Hepatocyte (in vitro differentiated cells): ENCODE results near the gene NOP10. TPM values are rescaled to one million over a fixed set of nuclear protein-coding genes. Genes with fewer than 3 reads are reported as not detected.

Experiments
- DNase-seq: peaks from one replicate; pipeline ENCODE4 v3.0.0-alpha.2; 2016; ENCODE audit warnings: low spot score
- H2AFZ ChIP-seq: fragments of 200-600 bp; sonication (generic); 2 replicates; pipeline ENCODE4 v1.6.0; 2016; ENCODE audit warnings: antibody characterized with exemption, mild to moderate bottlenecking
- H3K27ac ChIP-seq: fragments of 200-600 bp; sonication (generic); 2 replicates; pipeline ENCODE4 v1.5.1; 2016; ENCODE audit warnings: mild to moderate bottlenecking
- H3K27me3 ChIP-seq: fragments of 200-600 bp; sonication (generic); 2 replicates; pipeline ENCODE4 v1.6.1; 2016
- H3K36me3 ChIP-seq: fragments of 200-600 bp; sonication (generic); replicated peaks from 2 replicates; pipeline ENCODE4 v1.5.1; 2016; ENCODE audit warnings: low read depth; ENCODE audit not compliant: insufficient read depth
- H3K4me1 ChIP-seq: fragments of 200-600 bp; sonication (generic); 2 replicates; pipeline ENCODE4 v1.5.1; 2016; ENCODE audit warnings: mild to moderate bottlenecking, moderate library complexity; ENCODE audit not compliant: insufficient read depth
- H3K4me2 ChIP-seq: fragments of 200-600 bp; sonication (generic); 2 replicates; pipeline ENCODE4 v1.6.0; 2016
- H3K4me3 ChIP-seq: fragments of 200-600 bp; sonication (generic); 2 replicates; pipeline ENCODE4 v1.5.1; 2016; ENCODE audit warnings: mild to moderate bottlenecking
- H3K79me2 ChIP-seq: fragments of 200-600 bp; sonication (generic); 2 replicates; pipeline ENCODE4 v1.6.0; 2017; ENCODE audit warnings: mild to moderate bottlenecking
- H3K9me2 ChIP-seq: fragments of 200-600 bp; sonication (generic); replicated peaks from 2 replicates; pipeline ENCODE4 v1.6.0; 2017; ENCODE audit warnings: mild to moderate bottlenecking; ENCODE audit not compliant: insufficient read depth
- H3K9me3 ChIP-seq: fragments of 200-600 bp; sonication (generic); 2 replicates; pipeline ENCODE4 v1.5.1; 2016; ENCODE audit warnings: low read depth, mild to moderate bottlenecking
- H4K20me1 ChIP-seq: fragments of 200-600 bp; sonication (generic); 2 replicates; pipeline ENCODE4 v1.6.0; 2016; ENCODE audit warnings: mild to moderate bottlenecking; ENCODE audit not compliant: insufficient read depth, poor library complexity, severe bottlenecking
- CTCF ChIP-seq: fragments of 200-600 bp; sonication (generic); IDR thresholded peaks from 2 replicates; pipeline ENCODE4 v1.5.1; 2016; ENCODE audit warnings: antibody characterized with exemption, mild to moderate bottlenecking; ENCODE audit not compliant: poor library complexity
- EZH2 ChIP-seq: fragments of 200-600 bp; sonication (generic); IDR thresholded peaks from 2 replicates; pipeline ENCODE4 v1.6.1; 2016; ENCODE audit warnings: antibody characterized with exemption, mild to moderate bottlenecking, borderline replicate concordance
- EZH2phosphoT487 ChIP-seq: fragments of 200-600 bp; sonication (generic); IDR thresholded peaks from one replicate; pipeline ENCODE4 v1.6.1; 2018; ENCODE audit warnings: antibody characterized with exemption, mild to moderate bottlenecking, low read depth, moderate library complexity; ENCODE audit not compliant: unreplicated experiment, severe bottlenecking
- WGBS: methylation state at CpG from one replicate; pipeline ENCODE4 v1.1.6; 2016; ENCODE audit warnings: low lambda C conversion rate; ENCODE audit errors: missing lambda C conversion rate; 5-methylcytosine and 5-hydroxymethylcytosine counted together
- polyA plus RNA-seq: library from polyadenylated mRNA; unstranded; fragments of >200 nt; fragmentation: Nextera tagmentation; extraction: Ambion mirVana; gene quantifications from 2 replicates; pipeline ENCODE4 v1.2.1, GENCODE V29; 2016
- total RNA-seq: library from RNA; depleted of rRNA; stranded (reverse); fragments of >200 nt; gene quantifications from 2 replicates; pipeline ENCODE4 v1.2.3, GENCODE V29; 2014

Gene NOP10
- total and polyA plus RNA-seq, 2 experiments from 2014 or later, result 284 to 378 TPM

GRCh38 chr15:34329006-34329405, 13.9 kb downstream of the NOP10 start:
- Histone ChIP-seq H3K27ac (no peak overlapping the region), H3K9me3 (no peaks in the 10 kb centered on the region), H3K9me2 (no peaks in the 10 kb centered on the region), H3K4me1 (no peaks in the 10 kb centered on the region), H2AFZ (no peak overlapping the region), H3K27me3 (no peaks in the 10 kb centered on the region), H3K79me2 (no peaks in the 10 kb centered on the region), H3K4me2 (no peak overlapping the region), H4K20me1 (no peaks in the 10 kb centered on the region), H3K36me3 (no peaks in the 10 kb centered on the region), H3K4me3 (no peak overlapping the region)
- 84% methylated on average over 2 of the region's 2 CpGs for WGBS
- no peak for TF ChIP-seq EZH2phosphoT487
- no peak for TF ChIP-seq CTCF
- TF ChIP-seq EZH2, result no peak
- DNase-seq, result no peak

GRCh38 chr15:34327906-34328305, 15.0 kb downstream of the NOP10 start:
- Histone ChIP-seq H3K4me2 (no peak overlapping the region), H3K9me2 (no peaks in the 10 kb centered on the region), H3K27ac (no peak overlapping the region), H3K4me1 (no peaks in the 10 kb centered on the region), H2AFZ (no peak overlapping the region), H3K9me3 (no peaks in the 10 kb centered on the region), H4K20me1 (no peaks in the 10 kb centered on the region), H3K4me3 (no peak overlapping the region), H3K36me3 (no peaks in the 10 kb centered on the region), H3K27me3 (no peaks in the 10 kb centered on the region), H3K79me2 (no peaks in the 10 kb centered on the region)
- no peak for DNase-seq
- TF ChIP-seq CTCF, result no peak
- TF ChIP-seq EZH2, result no peak
- no peak for TF ChIP-seq EZH2phosphoT487
- 96% methylated on average over 4 of the region's 4 CpGs for WGBS

GRCh38 chr15:34325368-34325767, 17.6 kb downstream of the NOP10 start:
- no peaks in the 10 kb centered on the region for H3K4me1 ChIP-seq
- no peaks in the 10 kb centered on the region for H4K20me1 ChIP-seq
- H3K9me3 ChIP-seq, result no peaks in the 10 kb centered on the region
- H3K79me2 ChIP-seq, result no peaks in the 10 kb centered on the region
- H2AFZ ChIP-seq, result no peak overlapping the region
- H3K9me2 ChIP-seq, result no peaks in the 10 kb centered on the region
- no peak overlapping the region for H3K4me2 ChIP-seq
- H3K27ac ChIP-seq, result no peak overlapping the region
- no peaks in the 10 kb centered on the region for H3K36me3 ChIP-seq
- no peak overlapping the region for H3K4me3 ChIP-seq
- no peaks in the 10 kb centered on the region for H3K27me3 ChIP-seq
- TF ChIP-seq EZH2 (no peak), EZH2phosphoT487 (no peak), CTCF (no peak)
- no peak for DNase-seq

GRCh38 chr15:34324933-34325332, 18.0 kb downstream of the NOP10 start:
- H3K9me2 ChIP-seq, result no peaks in the 10 kb centered on the region
- no peak overlapping the region for H3K27ac ChIP-seq
- no peak overlapping the region for H2AFZ ChIP-seq
- no peaks in the 10 kb centered on the region for H3K27me3 ChIP-seq
- no peaks in the 10 kb centered on the region for H3K36me3 ChIP-seq
- no peak overlapping the region for H3K4me2 ChIP-seq
- no peaks in the 10 kb centered on the region for H3K79me2 ChIP-seq
- H4K20me1 ChIP-seq, result no peaks in the 10 kb centered on the region
- no peak overlapping the region for H3K4me3 ChIP-seq
- H3K9me3 ChIP-seq, result no peaks in the 10 kb centered on the region
- 87% methylated on average over 1 of the region's 1 CpG for WGBS
- DNase-seq, result no peak
- H3K4me1 ChIP-seq, result no peaks in the 10 kb centered on the region
- TF ChIP-seq EZH2 (no peak), EZH2phosphoT487 (no peak), CTCF (no peak)
